Ammon's horn (tissue), 1 donor: ENCODE data around the gene PEX3.
"Not testable (repeated sequence)": the region's sequence is repeated elsewhere in the genome, so short reads cannot be mapped to it uniquely, and the experiment has no call there.

Experiments
- DNase-seq: peaks from one replicate; pipeline ENCODE4 v3.0.0-alpha.2; 2016; ENCODE audit warnings: low spot score

The PEX3 gene

GRCh38 chr6:143447865-143448264 lies 2.7 kb upstream of the PEX3 start:
- not testable (repeated sequence) for DNase-seq

- no peak for DNase-seq
Measured at GRCh38 chr6:143449082-143449713, 1.4 kb upstream of the PEX3 start.

- peak; percentile 35 for DNase-seq
Measured at GRCh38 chr6:143449714-143450452, 722 bp upstream of the PEX3 start.

- no peak for DNase-seq
Measured at GRCh38 chr6:143451531-143451930, 926 bp downstream of the PEX3 start.

GRCh38 chr6:143457563-143458359 lies 7.2 kb downstream of the PEX3 start:
- DNase-seq, result no peak

- DNase-seq, result no peak
Measured at GRCh38 chr6:143465546-143465945, 14.9 kb downstream of the PEX3 start.

GRCh38 chr6:143468026-143468425 lies 17.4 kb downstream of the PEX3 start:
- DNase-seq, result no peak

- not testable (repeated sequence) for DNase-seq
Measured at GRCh38 chr6:143468823-143469222, 18.2 kb downstream of the PEX3 start.

GRCh38 chr6:143471822-143472221 lies 21.2 kb downstream of the PEX3 start:
- DNase-seq, result no peak

- DNase-seq, result no peak
Measured at GRCh38 chr6:143476545-143476944, 25.9 kb downstream of the PEX3 start.

- DNase-seq, result no peak
Measured at GRCh38 chr6:143478479-143479062, 28.0 kb downstream of the PEX3 start.

- DNase-seq, result no peak
Measured at GRCh38 chr6:143482593-143482992, 32.0 kb downstream of the PEX3 start.

- DNase-seq, result no peak
Measured at GRCh38 chr6:143485967-143486366, 35.4 kb downstream of the PEX3 start.

GRCh38 chr6:143486752-143487151 lies 36.1 kb downstream of the PEX3 start:
- DNase-seq, result no peak

GRCh38 chr6:143490244-143490643 lies 39.6 kb downstream of the PEX3 start:
- DNase-seq, result no peak

GRCh38 chr6:143490775-143491174 lies 40.2 kb downstream of the PEX3 start:
- no peak for DNase-seq

GRCh38 chr6:143496974-143497373 lies 46.4 kb downstream of the PEX3 start:
- DNase-seq, result no peak

GRCh38 chr6:143498428-143498827 lies 47.8 kb downstream of the PEX3 start:
- DNase-seq, result no peak

GRCh38 chr6:143501851-143502250 lies 51.2 kb downstream of the PEX3 start:
- DNase-seq, result peak; percentile 11

- DNase-seq, result no peak
Measured at GRCh38 chr6:143504369-143504768, 53.8 kb downstream of the PEX3 start.

GRCh38 chr6:143505111-143505510 lies 54.5 kb downstream of the PEX3 start:
- no peak for DNase-seq

- DNase-seq, result no peak
Measured at GRCh38 chr6:143505537-143505936, 54.9 kb downstream of the PEX3 start.

- no peak for DNase-seq
Measured at GRCh38 chr6:143506199-143506598, 55.6 kb downstream of the PEX3 start.
